IMR-90 (cell line): ENCODE measurements around the gene NRXN2. TPM values are rescaled to one million over a fixed set of nuclear protein-coding genes. Genes with fewer than 3 reads are reported as not detected.

Experiments used
- ATAC-seq: fragments of 200-7000 bp; cut with Tn5 transposase; 2 replicates; pipeline ENCODE4 v1.9.1; 2020; ENCODE audit warnings: low read depth, mild to moderate bottlenecking, moderate library complexity
- BruUV-seq: library from RNA; stranded (reverse); fragments of 400-500 nt; replicated peaks from 2 replicates; lab custom pipeline; 2021; lab: Mats Ljungman, UMichigan
- CTCF ChIA-PET: fragments of 300-600 bp; formaldehyde crosslinking; extraction: SDS; loops from one replicate; lab custom pipeline; 2021; ENCODE audit warnings: antibody characterized with exemption; lab: Yijun Ruan, JAX
- POLR2A ChIA-PET: fragments of 300-600 bp; sonication (Branson Sonifier 250); formaldehyde crosslinking; loops from one replicate; lab custom pipeline; 2022; ENCODE audit warnings: antibody characterized with exemption; ENCODE audit not compliant: unreplicated experiment; lab: Charles Lee
- DNase-seq: peaks from one replicate; pipeline ENCODE4 v3.0.0; 2013
- H2AFZ ChIP-seq: replicated peaks from 2 replicates; pipeline ENCODE3; 2013; ENCODE audit warnings: low read length, mild to moderate bottlenecking; ENCODE audit not compliant: poor library complexity
- H2AK5ac ChIP-seq: 2 replicates; pipeline ENCODE4 v1.6.1; 2013; ENCODE audit warnings: low read depth, low read length, inconsistent platforms
- H2AK9ac ChIP-seq: replicated peaks from 2 replicates; pipeline ENCODE3; 2013; ENCODE audit warnings: mild to moderate bottlenecking, low read depth, low read length, moderate library complexity; ENCODE audit not compliant: poor library complexity
- H2BK120ac ChIP-seq: 2 replicates; pipeline ENCODE4 v1.6.1; 2013; ENCODE audit warnings: low read depth, low read length, inconsistent platforms
- H2BK15ac ChIP-seq: 3 replicates; pipeline ENCODE4 v1.6.1; 2013; ENCODE audit warnings: low read depth, low read length, inconsistent platforms
- H2BK20ac ChIP-seq: 2 replicates; pipeline ENCODE4 v1.6.1; 2013; ENCODE audit warnings: low read depth, mild to moderate bottlenecking, inconsistent platforms, low read length, moderate library complexity
- H2BK5ac ChIP-seq: 2 replicates; pipeline ENCODE4 v1.6.1; 2013; ENCODE audit warnings: mild to moderate bottlenecking, low read depth, low read length, inconsistent platforms; ENCODE audit not compliant: poor library complexity, severe bottlenecking
- H3K14ac ChIP-seq: replicated peaks from 2 replicates; pipeline ENCODE4 v1.6.1; 2013; ENCODE audit warnings: low read depth, low read length, inconsistent platforms
- H3K18ac ChIP-seq: 2 replicates; pipeline ENCODE4 v1.6.1; 2013; ENCODE audit warnings: low read depth, low read length, control low read depth
- H3K23ac ChIP-seq: 2 replicates; pipeline ENCODE4 v1.6.1; 2013; ENCODE audit warnings: low read depth, low read length, inconsistent platforms
- H3K27ac ChIP-seq: 2 replicates; pipeline ENCODE4 v1.5.1; 2013; ENCODE audit warnings: mild to moderate bottlenecking, control low read depth, low read length; ENCODE audit not compliant: insufficient read depth
- H3K27me3 ChIP-seq: 2 replicates; pipeline ENCODE4 v1.6.1; 2013; ENCODE audit warnings: low read length; ENCODE audit not compliant: control insufficient read depth, insufficient read depth
- H3K36me3 ChIP-seq: 2 replicates; pipeline ENCODE4 v1.6.1; 2013; ENCODE audit warnings: low read length, mixed read lengths; ENCODE audit not compliant: control insufficient read depth, insufficient read depth
- H3K4ac ChIP-seq: 2 replicates; pipeline ENCODE4 v1.6.1; 2013; ENCODE audit warnings: low read depth, low read length, inconsistent platforms
- H3K4me1 ChIP-seq: 2 replicates; pipeline ENCODE4 v1.6.1; 2013; ENCODE audit warnings: low read length, mixed read lengths; ENCODE audit not compliant: control insufficient read depth, insufficient read depth
- H3K4me2 ChIP-seq: 2 replicates; pipeline ENCODE4 v1.6.1; 2013; ENCODE audit warnings: low read depth, mild to moderate bottlenecking, control low read depth, low read length, moderate library complexity
- H3K4me3 ChIP-seq: 2 replicates; pipeline ENCODE4 v1.5.1; 2013; ENCODE audit warnings: low read depth, mild to moderate bottlenecking, control low read depth, low read length, moderate library complexity; ENCODE audit not compliant: insufficient read depth
- H3K56ac ChIP-seq: 2 replicates; pipeline ENCODE4 v1.6.1; 2013; ENCODE audit warnings: low read length, inconsistent platforms; ENCODE audit not compliant: insufficient read depth; ENCODE audit errors: extremely low read depth
- H3K79me1 ChIP-seq, 2 experiments: 2 replicates each; pipeline ENCODE4 v1.6.1; 2013; ENCODE audit warnings: low read length in 2 of 2, inconsistent platforms in 1 of 2, low read depth in 1 of 2
- H3K9ac ChIP-seq: 2 replicates; pipeline ENCODE4 v1.6.1; 2013; ENCODE audit warnings: low read depth, low read length, control low read depth
- H3K9me1 ChIP-seq: 2 replicates; pipeline ENCODE4 v1.6.1; 2013; ENCODE audit warnings: low read length, inconsistent platforms; ENCODE audit not compliant: insufficient read depth
- H3K9me3 ChIP-seq: 2 replicates; pipeline ENCODE4 v1.6.1; 2013; ENCODE audit warnings: low read length; ENCODE audit not compliant: control insufficient read depth, insufficient read depth
- H4K20me1 ChIP-seq: 2 replicates; pipeline ENCODE4 v1.6.1; 2013; ENCODE audit warnings: low read length, inconsistent platforms; ENCODE audit not compliant: insufficient read depth
- H4K5ac ChIP-seq: 2 replicates; pipeline ENCODE4 v1.6.1; 2013; ENCODE audit warnings: mild to moderate bottlenecking, low read depth, low read length, control low read depth
- H4K8ac ChIP-seq, 2 experiments: 2 replicates each; pipeline ENCODE4 v1.6.1; 2013; ENCODE audit warnings: low read depth in 2 of 2, low read length in 2 of 2, control low read depth in 1 of 2, inconsistent platforms in 1 of 2
- H4K91ac ChIP-seq: 2 replicates; pipeline ENCODE4 v1.6.1; 2013; ENCODE audit warnings: low read depth, low read length, inconsistent platforms; ENCODE audit not compliant: insufficient read depth
- CTCF ChIP-seq: conservative IDR thresholded peaks from 2 replicates; pipeline ENCODE4 v1.5.1; 2012; ENCODE audit warnings: mild to moderate bottlenecking, low read depth, low read length, improper control_type of control experiment
- FOS ChIP-seq: fragments of 150-350 bp; IDR thresholded peaks from 2 replicates; pipeline ENCODE4 v1.6.1; 2016; ENCODE audit warnings: low read depth, low read length
- WGBS, 2 experiments: methylation state at CpG; one replicate each; pipeline versions ENCODE4 v1.1.5 to v1.1.7; 2013; ENCODE audit warnings: missing lambda C conversion rate in 2 of 2; ENCODE audit not compliant: insufficient read length in 1 of 2; ENCODE audit errors: extremely low coverage in 2 of 2; 5-methylcytosine and 5-hydroxymethylcytosine counted together
- dilution Hi-C: fragments of 300-500 bp; cut with HindIII; formaldehyde crosslinking; loops from one replicate; pipeline ENCODE4 v1.14.3; 2018; ENCODE audit warnings: low sequenced_read_pairs; ENCODE audit not compliant: unreplicated experiment
- in situ Hi-C: fragments of 300-500 bp; cut with MboI; formaldehyde crosslinking; loops from 3 replicates; pipeline ENCODE4 v1.14.3; 2019; ENCODE audit warnings: low sequenced_read_pairs, inconsistent platforms, mixed read lengths
- intact Hi-C: fragments of 100-400 bp; cut with micrococcal nuclease; formaldehyde crosslinking; loops from 2 replicates; pipeline ENCODE4 v1.10.0; 2022
- polyA plus RNA-seq, 3 experiments: library from polyadenylated mRNA; depleted of rRNA; stranded (reverse); fragments of >200 nt; gene quantifications; 2 replicates each; pipeline ENCODE4 v1.2.3, GENCODE V29; 2012; ENCODE audit warnings: low replicate concordance in 1 of 3
- total RNA-seq: library from RNA; depleted of rRNA; stranded (reverse); fragments of >200 nt; gene quantifications from 2 replicates; pipeline ENCODE4 v1.2.3, GENCODE V29; 2012

Gene NRXN2
- total and polyA plus RNA-seq, 2 of the 4 experiments (the other 2 are of a cell fraction) = 0.18 to 0.22 TPM

- Histone ChIP-seq H3K36me3 (no peaks in the 10 kb centered on the region), H4K8ac (no peak overlapping the region), H2AK5ac (no peak overlapping the region), H3K9ac (no peak overlapping the region), H3K4ac (no peak overlapping the region), H2BK120ac (no peak overlapping the region), H3K9me1 (peaks cover 7% of the 10 kb centered on the region), H2AFZ (no peak overlapping the region), H3K27ac (no peak overlapping the region), H4K20me1 (peaks cover 3% of the 10 kb centered on the region; the same call in 1 of the 2 replicates), H2AK9ac (no peak overlapping the region), H2BK5ac (no peak overlapping the region), H3K23ac (no peak overlapping the region), H3K9me3 (no peaks in the 10 kb centered on the region), H3K14ac (no peak overlapping the region), H3K79me1 (no peaks in the 10 kb centered on the region), H2BK20ac (no peak overlapping the region), H3K4me1 (peaks cover 14% of the 10 kb centered on the region), H4K91ac (no peak overlapping the region), H2BK15ac (no peak overlapping the region), H3K4me2 (no peak overlapping the region), H3K27me3 (peaks cover 40% of the 10 kb centered on the region), H3K4me3 (no peak overlapping the region), H3K56ac (no peak overlapping the region), H4K5ac (no peak overlapping the region), H3K18ac (no peak overlapping the region)
- no TSS peak for BruUV-seq
- DNase-seq (no peak), ATAC-seq (no peak)
- in situ Hi-C loops = no loop called here
- intact Hi-C loops = no loop called here
- CTCF ChIA-PET = no interaction called here
- no peak for TF ChIP-seq CTCF
- no peak for TF ChIP-seq FOS
- dilution Hi-C loops = no loop called here
- 88% methylated on average over 6 of the region's 10 CpGs; no CpG with 5 or more reads in 1 of the 2 experiments for WGBS, 2 experiments
- POLR2A ChIA-PET = no interaction called here
Observed at GRCh38 chr11:64746486-64746885, 23.5 kb upstream of the NRXN2 start.
